IPS DF 19.7 (cell line): ENCODE data around the gene IRF5.
"Not testable (repeated sequence)": the region's sequence is repeated elsewhere in the genome, so short reads cannot be mapped to it uniquely, and the experiment has no call there.

Source experiments
- DNase-seq: peaks from one replicate; pipeline ENCODE4 v3.0.0-alpha.2; 2013; ENCODE audit warnings: low read depth, low spot score

The IRF5 gene

DNA sequence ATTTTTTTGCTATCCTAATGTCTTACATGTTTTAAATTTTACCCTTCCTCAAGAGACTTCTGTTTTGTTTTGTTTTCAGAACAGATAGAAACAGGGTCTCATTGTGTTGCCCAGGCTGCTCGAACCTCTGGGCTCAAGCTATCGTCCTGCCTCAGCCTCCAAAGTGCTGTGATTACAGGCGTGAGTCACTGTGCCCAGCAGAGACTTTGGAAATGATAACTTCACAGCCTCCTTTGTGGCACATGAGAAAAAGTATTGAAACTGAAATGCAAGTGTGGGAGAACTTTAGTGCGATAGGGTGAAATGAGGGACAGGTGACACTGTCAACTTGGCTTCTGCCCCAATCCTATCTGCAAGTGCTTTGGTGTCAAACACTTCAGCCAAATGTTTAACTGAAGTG, 21.6 kb downstream of the IRF5 start:
- DNase-seq: no peak

DNA sequence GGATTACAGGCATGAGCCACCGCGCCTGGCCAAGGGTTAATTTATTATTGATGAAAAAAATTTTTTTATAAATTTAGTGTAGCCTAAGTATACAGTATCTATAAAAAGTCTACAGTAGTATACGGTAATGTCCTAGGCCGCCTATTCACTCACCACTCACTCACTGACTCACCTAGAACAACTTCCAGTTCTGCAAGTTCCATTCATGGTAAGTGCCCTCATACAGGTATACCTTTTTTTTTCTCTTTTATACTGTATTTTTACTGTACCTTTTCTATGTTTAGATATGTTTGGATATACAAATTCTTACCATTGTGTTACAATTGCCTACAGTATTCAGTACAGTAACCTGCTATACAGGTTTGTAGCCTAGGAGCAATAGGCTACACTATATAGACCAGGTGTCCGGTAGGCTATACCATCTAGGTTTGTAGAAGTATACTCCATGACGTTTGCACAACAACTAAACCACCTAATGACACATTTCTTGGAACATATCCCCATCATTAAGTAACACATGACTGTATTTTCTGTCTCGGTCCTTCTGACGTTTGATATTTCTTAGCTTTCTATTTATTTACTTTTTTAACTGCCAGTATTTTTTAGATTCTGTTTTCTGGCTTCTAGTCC, 23.4 kb downstream of the IRF5 start:
- DNase-seq: no peak

DNA sequence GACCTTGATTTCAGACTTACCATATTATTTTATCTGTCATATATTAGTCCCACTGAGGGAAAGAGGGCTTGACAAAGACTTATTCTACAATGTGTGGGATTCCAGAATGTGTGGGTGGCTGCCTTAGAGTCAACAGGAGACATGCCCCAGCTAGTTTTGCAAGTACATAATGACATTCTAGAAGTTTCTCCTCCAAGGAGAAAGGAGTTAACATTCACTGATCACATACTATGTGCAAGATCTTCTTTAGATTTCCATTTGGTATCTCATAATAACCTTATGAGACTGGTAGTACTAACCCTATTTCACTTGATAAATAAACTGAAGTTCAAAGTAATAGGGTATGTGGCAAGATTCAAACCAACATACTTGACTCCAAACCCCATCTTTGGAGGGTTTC, 25.2 kb downstream of the IRF5 start:
- no peak for DNase-seq

DNA sequence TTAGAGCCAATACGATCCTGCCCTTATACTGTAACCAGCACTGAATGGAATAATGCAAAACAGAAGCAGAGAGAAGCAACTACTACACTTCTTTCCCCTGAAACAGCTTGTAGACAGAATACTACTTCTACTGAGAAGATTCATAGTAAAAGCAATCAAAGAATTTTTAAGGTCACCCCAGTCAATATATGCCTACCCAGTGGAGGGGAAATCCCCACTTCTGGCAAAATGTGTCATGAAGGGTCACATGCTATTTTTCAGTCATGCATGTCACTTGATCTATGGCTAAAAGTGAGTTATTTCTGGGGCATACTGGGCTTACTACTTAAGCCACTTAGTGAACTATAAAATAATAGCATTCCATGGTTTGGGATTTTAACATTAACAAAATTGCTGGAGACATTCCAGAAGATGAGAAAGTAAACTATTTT, 25.6 kb downstream of the IRF5 start:
- DNase-seq: no peak

DNA sequence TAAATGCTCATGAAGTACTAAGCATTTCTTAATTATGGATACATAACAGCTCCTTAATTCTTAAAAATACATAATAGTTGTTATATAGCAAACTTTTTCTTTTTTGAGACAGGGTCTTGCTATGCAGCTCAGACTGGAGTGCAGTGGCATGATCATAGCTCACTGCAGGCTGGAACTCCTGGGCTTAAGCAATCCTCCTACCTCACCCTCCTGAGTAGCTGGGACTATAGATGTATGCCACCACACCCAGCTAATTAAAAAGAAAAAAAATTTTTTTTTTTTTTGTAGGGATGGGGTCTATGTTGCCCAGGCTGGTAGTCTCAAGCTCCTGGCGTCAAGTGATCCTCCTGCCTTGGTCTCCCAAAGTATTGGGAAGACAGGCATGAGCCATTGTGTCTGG, 30.9 kb downstream of the IRF5 start:
- no peak for DNase-seq

DNA sequence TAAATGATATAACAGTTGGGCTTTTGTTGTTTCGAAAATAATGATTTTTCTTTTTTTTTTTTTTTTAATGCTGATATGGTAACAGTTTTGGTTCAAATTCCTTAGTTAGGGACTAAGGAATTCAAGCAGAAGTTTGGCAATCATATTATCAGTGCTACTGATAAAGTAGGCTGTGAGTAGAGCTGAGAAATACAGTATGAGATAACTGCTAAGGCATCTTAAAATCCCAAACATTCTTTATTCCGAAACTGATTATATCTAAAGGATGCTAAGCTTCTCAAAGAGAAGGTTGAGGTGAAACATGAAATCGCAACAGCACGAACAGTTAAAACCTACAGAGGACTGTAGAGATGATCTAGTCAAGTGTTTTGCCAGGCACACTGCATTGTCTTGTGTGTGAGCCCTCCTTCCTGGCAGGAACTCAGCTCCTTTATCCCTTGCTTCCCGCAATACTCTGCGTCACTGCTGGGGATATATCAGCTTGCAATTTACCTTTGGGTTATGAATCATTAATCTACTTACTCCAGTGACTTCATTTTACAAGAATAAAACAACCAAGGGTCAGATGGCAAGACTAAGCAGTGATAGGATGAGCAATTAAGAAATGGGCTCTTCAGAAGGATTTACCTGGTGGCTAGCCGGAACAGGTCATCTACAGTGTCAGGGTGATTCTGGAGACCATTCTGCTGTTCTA, 36.7 kb downstream of the IRF5 start:
- DNase-seq: no peak

DNA sequence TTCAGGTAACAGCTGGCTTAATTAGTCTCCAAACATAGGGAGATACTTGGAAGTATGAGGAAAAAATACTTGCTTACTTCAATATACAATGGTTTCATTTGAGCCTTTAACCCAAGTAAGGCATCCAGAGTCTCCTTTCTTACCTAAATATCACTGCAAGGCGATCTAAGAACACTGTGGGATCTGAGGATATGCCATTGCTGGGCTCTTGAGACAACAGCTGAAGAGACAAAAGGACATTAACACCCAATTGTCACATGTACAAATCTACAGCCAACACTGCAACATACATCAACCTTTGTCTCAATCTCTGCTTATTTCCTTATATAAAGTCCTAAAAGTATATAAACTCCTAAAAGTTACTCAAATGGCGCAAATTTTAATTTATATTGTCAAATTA, 44.4 kb downstream of the IRF5 start:
- DNase-seq: no peak

DNA sequence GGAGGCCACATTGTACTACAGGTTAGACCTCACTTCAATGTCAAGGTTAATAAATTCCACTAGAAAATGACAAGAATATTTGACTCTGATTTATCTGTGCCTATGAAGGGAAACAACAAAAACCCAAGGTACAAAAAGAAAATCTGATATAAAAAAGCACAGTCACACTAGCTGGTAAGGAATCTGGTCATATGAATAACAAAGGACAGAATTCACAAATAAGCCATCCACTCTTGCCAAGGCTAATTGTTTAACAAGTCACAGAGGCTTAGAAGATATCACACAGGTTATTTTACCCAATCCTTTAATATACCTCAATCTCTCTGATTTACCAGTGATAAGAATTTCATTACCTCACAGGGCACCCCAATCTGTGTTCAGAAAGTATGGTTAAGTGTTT, 47.9 kb downstream of the IRF5 start:
- DNase-seq: no peak

DNA sequence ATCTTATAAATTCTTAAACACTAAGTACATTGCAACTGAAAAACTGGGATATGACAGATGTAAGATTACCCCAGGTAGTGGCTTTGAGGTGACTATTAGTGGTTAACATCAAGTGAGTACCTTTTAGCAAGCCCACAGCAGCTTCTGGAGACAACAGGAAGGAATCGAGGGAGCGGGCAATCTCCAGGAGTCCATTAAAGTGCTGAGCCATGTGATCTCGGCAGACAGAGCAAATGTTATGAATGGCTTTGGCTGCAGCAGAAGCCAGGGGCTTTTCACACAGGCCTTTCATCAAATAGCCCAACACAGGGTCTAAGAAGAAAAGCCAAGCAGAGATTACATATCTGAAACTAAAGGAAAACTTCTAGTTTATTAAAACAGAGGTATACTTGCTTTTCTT, 48.9 kb downstream of the IRF5 start:
- no peak for DNase-seq

DNA sequence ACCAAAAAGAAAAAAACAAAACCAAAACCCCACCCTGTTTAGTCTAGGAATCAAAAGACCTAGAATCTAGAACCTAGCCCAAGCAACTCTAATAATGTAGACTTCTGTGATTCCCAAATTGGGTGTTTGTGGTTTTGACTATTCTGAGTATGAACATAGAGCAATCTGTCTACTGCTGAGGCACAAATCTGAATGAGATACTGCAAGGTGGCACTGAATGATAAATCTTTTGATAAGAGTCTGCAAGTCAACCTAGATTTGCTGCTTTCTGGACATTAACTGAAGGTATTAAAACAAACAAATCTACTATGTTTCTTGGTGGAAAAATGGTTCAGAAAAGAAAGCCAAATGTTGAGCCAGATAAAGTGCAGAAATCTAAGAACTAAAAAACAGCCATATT, 50.6 kb downstream of the IRF5 start:
- DNase-seq: no peak

DNA sequence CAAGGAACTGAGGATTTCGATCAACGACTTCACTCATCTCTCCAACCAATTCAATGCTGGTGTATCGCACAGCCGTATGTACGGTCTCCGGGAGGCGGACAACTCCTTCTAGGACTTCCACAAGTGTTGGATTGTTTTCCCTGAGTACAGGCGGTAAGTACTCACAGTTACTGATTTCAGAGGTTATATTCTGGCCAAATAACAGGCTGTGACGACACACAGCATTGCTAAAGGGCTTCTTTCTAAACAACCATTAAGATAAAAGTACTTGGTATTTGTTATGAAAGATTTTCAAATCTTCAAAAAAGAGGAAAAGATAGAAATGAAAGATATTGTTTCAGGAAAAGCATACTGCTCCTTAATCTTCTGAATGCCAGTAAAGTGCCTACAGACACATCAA, 52.2 kb downstream of the IRF5 start:
- DNase-seq: no peak

DNA sequence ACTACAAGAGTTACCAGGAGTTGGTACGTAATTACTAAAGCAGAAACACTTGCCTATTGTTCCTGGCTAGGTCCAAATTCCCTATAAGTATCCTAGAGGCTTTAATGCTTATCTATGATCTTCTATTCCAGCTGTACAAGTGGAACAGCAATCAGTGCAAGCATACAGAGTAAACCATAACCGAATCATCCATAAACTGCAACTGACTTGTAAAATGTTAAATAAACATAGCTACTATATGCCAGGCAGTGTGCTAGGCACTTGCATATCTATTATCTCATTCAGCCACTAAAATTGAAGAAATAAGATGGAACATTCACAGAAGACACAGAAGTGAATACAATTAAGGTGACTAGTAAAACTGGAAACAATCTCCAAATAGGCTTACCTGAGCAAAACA, 55.7 kb downstream of the IRF5 start:
- no peak for DNase-seq

DNA sequence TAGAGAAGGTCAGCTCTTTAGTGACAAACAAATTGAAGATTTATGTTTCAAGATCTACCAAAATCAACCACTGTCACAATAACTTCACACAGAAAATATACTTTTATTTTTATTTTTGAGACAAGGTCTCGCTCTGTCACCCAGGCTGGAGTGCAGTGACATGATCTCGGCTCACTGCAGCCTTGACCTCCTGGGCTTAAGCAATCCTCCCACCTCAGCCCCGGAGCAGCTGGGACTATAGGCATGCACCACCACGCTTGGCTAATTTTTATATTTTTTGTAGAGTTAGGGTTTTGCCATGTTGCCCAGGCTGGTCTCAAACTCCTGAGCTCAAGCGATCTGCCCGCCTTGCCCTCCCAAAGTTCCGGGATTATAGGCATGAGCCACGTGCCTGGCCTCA, 56.8 kb downstream of the IRF5 start:
- not testable (repeated sequence) for DNase-seq

DNA sequence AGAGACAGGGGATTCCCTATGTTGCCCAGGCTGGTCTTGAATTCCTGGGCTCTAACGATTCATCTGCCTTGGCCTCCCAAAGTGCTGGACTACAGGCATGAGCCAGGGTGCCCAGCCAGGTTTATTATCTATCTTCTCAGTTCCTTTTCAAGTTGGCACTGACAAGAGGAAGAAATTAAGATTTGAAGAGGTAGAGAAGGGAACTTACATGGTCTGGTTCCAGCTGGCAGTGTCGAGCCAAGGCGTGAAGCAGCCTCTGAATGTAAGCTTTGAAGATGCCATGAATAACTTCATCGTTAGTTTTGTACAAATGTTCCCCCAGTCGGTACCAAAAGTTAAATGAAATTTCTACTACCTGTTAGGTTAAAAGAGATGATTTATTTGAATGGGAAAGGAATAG, 59.5 kb downstream of the IRF5 start:
- no peak for DNase-seq
